Measurements from ENCODE around the gene SCMH1.

- TF ChIP-seq, protein P1, sequence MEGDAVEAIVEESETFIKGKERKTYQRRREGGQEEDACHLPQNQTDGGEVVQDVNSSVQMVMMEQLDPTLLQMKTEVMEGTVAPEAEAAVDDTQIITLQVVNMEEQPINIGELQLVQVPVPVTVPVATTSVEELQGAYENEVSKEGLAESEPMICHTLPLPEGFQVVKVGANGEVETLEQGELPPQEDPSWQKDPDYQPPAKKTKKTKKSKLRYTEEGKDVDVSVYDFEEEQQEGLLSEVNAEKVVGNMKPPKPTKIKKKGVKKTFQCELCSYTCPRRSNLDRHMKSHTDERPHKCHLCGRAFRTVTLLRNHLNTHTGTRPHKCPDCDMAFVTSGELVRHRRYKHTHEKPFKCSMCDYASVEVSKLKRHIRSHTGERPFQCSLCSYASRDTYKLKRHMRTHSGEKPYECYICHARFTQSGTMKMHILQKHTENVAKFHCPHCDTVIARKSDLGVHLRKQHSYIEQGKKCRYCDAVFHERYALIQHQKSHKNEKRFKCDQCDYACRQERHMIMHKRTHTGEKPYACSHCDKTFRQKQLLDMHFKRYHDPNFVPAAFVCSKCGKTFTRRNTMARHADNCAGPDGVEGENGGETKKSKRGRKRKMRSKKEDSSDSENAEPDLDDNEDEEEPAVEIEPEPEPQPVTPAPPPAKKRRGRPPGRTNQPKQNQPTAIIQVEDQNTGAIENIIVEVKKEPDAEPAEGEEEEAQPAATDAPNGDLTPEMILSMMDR (IDR thresholded peaks at IDR 0.05), result no peak
- TF ChIP-seq POLR2A (IDR thresholded peaks at IDR 0.05), result no peak
Measured at GRCh38 chr1:41013796-41014195, 228.3 kb downstream of the SCMH1 start.
